ENCODE data around the gene TPPP. TPM values are rescaled to one million over a fixed set of nuclear protein-coding genes. Genes with fewer than 3 reads are reported as not detected.
"Not testable (repeated sequence)": the region's sequence is repeated elsewhere in the genome, so short reads cannot be mapped to it uniquely, and the experiment has no call there.

The TPPP gene
- total and polyA plus RNA-seq, 8 donors = 6.7 to 14.4 (median 8.6) TPM

DNA sequence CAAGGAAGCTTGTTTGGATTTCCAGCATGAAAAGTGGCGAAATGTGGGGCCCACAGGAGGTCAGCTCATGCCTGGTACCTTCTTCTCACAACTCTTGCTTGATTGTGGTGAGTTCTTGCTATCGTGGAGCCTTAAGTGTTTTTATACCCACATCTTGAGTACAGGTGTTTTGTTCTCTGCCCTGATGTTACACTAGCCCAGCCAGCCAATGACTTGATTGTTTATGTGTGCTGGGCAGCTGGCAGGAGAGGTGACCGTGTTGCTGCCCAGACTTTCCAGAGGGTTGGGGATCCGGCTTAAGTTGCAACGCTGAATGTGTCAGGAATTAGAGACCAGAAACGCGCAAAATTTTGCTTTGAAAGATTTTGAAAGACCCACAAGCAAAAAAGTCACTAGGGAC lies 24.0 kb upstream of the TPPP start:
- TF ChIP-seq, protein P1, sequence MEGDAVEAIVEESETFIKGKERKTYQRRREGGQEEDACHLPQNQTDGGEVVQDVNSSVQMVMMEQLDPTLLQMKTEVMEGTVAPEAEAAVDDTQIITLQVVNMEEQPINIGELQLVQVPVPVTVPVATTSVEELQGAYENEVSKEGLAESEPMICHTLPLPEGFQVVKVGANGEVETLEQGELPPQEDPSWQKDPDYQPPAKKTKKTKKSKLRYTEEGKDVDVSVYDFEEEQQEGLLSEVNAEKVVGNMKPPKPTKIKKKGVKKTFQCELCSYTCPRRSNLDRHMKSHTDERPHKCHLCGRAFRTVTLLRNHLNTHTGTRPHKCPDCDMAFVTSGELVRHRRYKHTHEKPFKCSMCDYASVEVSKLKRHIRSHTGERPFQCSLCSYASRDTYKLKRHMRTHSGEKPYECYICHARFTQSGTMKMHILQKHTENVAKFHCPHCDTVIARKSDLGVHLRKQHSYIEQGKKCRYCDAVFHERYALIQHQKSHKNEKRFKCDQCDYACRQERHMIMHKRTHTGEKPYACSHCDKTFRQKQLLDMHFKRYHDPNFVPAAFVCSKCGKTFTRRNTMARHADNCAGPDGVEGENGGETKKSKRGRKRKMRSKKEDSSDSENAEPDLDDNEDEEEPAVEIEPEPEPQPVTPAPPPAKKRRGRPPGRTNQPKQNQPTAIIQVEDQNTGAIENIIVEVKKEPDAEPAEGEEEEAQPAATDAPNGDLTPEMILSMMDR (IDR thresholded peaks at IDR 0.05) = no peak
- H3K27me3 ChIP-seq = no peaks in the 10 kb centered on the region
- no peak overlapping the region for H3K4me3 ChIP-seq
- DNase-seq (no peak), ATAC-seq (peak; percentile 58)
- H3K36me3 ChIP-seq = no peaks in the 10 kb centered on the region
- intact Hi-C loops (cut with DNase I) = no loop called here
- H3K9me3 ChIP-seq = peaks cover 0 to 8% of the 10 kb centered on the region in 2 donors
- H3K4me1 ChIP-seq = no peaks in the 10 kb centered on the region
- H3K27ac ChIP-seq = no peak overlapping the region

DNA sequence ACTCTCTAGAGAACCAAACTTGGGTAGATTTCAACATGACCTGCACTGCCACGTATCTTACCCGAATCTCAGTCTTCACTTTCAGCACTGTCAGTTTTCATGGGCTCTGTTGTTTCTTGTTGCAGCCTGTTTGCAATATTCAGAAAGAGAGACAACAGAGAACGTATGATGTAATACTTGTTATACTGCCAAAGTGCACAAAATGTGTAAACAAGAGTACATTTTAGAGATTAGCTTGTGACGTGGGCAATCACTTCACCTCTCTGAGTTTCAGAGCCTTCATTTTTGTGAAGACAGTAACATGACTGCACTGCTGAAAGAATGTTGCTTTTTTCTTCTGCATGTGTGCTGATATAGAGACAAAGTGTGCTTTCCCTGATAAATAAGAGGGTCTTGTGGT lies 23.6 kb upstream of the TPPP start:
- H3K9me3 ChIP-seq; H3K27me3 ChIP-seq; H3K27ac ChIP-seq; H3K4me3 ChIP-seq; intact Hi-C loops (cut with DNase I); H3K36me3 ChIP-seq; H3K4me1 ChIP-seq: not testable (repeated sequence)
- ATAC-seq (peak; percentile 83), DNase-seq (peak in 1 of 4 donors; percentile 62)

DNA sequence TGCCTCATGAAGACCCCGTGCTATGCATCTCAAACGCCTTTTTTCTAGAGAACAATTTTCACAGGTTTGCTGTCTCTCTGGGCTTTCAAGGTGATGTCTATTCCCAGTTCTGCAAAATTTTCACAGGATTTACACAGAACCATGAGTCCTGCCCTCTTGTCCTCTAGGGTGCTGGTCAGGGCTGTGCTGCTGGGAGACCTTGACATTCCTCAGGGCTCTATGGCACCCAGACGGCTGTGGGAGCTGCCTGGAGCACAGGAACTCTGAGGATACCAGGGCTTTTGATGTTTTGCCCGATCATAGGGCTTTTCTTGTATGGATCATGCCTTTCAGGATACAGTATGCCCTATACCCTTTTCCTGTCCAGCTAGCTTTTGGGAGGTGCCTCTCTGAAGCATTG lies 22.5 kb upstream of the TPPP start:
- H3K36me3 ChIP-seq; intact Hi-C loops (cut with DNase I); H3K27ac ChIP-seq; H3K4me3 ChIP-seq; H3K27me3 ChIP-seq; ATAC-seq; DNase-seq; H3K9me3 ChIP-seq; H3K4me1 ChIP-seq: not testable (repeated sequence)

DNA sequence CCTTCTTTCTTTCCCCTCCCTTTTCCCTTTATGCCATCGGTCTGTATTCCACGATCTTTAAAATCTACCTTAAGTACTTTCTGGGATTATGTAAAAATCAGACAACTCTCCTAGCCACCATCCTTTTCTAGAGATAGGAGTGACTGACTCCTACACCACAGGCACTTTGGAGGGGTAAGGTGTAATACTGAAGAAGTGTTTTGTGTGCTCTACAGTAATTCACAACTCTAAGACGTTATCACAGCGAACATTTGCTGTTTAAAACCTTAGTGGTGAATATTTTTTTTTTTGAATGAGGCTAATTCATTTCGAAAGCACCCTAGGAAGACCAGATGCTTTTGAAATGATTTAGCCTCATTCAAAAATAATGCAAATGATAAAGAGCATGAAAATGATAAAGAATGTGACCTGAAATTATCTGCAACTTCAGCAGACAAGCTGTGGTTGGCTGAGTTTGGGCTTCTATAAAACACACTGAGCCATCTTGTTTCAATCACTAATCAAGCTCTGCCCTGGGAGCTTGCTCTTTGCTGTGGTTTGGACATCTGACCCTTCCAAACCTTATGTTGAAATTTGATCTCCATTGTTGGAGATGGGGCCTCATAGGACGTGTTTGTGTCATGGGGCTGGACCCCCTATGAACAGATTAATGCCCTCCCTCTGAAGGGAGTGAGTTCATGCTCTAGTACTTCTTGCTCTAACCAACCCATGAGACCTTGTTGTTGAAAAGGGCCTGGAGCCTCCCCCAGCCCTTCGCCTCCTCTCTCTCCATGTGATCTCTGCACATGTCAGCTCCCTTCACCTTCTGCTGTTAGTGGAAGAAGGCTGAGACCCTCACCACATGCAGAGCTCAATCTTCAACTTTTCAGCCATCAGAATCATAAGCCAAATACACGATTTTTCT lies 21.3 kb upstream of the TPPP start:
- intact Hi-C loops (cut with DNase I); H3K9me3 ChIP-seq; H3K4me3 ChIP-seq; H3K4me1 ChIP-seq; H3K36me3 ChIP-seq; H3K27me3 ChIP-seq; ATAC-seq; H3K27ac ChIP-seq: not testable (repeated sequence)
- DNase-seq = peak in 1 of 4 donors; percentile 42

DNA sequence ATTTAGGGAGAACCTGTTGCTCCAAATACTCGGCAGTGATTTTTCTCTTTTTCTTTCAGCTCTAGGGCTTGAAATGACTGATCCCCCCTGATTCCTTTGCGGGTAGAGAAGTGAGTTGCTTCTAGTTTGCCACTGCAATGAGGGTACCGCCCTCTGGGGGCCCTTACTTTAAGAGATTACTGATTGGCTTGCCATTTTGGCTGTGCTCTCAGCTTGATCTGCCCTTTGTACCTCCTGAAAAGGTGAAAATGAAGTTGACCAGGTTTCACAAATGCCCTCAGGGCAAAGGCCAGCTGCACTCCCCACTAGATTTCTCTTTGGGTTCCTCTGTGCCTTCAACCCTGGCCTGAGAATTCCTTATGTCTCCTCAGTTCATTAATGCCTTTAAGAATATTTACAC lies 20.5 kb upstream of the TPPP start:
- H3K9me3 ChIP-seq; H3K4me3 ChIP-seq; DNase-seq; H3K36me3 ChIP-seq; intact Hi-C loops (cut with DNase I); H3K27ac ChIP-seq; ATAC-seq; H3K4me1 ChIP-seq; H3K27me3 ChIP-seq: not testable (repeated sequence)

DNA sequence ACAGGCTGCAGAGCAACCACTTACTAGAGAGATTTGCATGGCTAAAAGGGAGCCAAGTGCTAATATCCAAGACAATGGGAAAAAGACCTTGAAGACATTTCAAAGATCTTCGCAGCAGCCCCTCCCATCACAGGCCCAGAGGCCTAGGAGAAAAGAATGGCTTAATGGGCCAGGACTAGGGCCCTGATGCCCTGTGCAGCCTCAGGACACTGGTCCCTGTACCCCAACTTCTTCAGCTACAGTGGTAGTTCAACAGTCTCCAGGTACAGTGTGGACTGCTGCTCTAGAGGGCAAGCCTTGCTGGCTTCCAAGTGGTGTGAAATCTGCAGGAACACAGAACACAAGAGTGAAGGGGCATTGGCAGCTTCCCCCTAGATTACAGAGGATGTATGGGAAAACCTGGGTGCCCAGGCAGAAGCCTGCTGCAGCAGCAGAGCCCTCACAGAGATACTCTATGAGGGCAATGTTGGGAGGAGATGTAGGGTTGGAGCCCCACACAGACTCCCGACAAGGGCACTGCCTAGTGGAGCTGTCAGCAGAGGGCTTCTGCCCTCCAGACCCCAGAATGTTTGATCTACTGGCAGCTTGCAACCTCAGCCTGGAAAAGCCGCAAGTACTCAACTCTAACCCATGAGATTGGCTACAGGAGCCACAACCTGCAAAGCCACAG lies 15.8 kb upstream of the TPPP start:
- ATAC-seq; H3K27me3 ChIP-seq; H3K4me3 ChIP-seq; H3K9me3 ChIP-seq; intact Hi-C loops (cut with DNase I); H3K36me3 ChIP-seq; DNase-seq; H3K4me1 ChIP-seq; H3K27ac ChIP-seq: not testable (repeated sequence)

DNA sequence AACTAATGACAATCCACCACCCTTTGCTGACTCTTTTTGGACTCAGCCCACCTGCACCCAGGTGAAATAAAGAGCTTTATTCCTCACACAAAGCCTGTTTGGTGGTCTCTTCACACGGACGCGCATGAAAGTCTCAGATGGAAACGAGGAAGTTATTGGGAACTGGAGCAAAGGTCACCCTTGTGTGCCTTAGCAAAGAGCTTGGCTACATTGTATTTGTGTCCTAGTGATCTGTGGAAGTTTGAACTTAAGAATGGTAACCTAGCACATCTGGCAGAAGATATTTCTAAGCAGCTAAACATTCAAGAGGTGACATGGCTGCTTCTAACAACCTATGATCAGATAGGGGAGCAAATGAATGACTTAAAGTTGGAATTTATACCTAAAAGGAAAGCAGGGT lies 15.2 kb upstream of the TPPP start:
- H3K4me3 ChIP-seq; H3K27ac ChIP-seq; H3K9me3 ChIP-seq; H3K36me3 ChIP-seq; H3K4me1 ChIP-seq; H3K27me3 ChIP-seq; ATAC-seq; DNase-seq; intact Hi-C loops (cut with DNase I): not testable (repeated sequence)

DNA sequence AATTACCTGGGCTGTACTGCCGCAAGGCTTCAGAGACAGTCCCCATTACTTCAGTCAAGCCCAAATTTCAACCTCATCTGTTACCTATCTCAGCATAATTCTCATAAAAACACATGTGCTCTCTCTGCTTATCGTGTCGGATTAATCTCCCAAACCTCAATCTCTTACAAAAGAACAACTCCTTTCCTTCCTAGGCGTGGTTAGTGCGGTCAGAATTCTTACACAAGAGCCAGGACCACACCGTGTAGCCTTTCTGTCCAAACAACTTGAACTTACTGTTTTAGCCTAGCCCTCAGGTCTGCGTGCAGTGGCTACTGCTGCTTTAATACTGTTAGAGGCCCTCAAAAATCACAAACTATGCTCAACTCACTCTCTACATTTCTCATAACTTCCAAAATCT lies 13.0 kb upstream of the TPPP start:
- H3K36me3 ChIP-seq; H3K27me3 ChIP-seq; H3K4me1 ChIP-seq; ATAC-seq; DNase-seq; H3K27ac ChIP-seq; H3K9me3 ChIP-seq; H3K4me3 ChIP-seq; intact Hi-C loops (cut with DNase I): not testable (repeated sequence)

DNA sequence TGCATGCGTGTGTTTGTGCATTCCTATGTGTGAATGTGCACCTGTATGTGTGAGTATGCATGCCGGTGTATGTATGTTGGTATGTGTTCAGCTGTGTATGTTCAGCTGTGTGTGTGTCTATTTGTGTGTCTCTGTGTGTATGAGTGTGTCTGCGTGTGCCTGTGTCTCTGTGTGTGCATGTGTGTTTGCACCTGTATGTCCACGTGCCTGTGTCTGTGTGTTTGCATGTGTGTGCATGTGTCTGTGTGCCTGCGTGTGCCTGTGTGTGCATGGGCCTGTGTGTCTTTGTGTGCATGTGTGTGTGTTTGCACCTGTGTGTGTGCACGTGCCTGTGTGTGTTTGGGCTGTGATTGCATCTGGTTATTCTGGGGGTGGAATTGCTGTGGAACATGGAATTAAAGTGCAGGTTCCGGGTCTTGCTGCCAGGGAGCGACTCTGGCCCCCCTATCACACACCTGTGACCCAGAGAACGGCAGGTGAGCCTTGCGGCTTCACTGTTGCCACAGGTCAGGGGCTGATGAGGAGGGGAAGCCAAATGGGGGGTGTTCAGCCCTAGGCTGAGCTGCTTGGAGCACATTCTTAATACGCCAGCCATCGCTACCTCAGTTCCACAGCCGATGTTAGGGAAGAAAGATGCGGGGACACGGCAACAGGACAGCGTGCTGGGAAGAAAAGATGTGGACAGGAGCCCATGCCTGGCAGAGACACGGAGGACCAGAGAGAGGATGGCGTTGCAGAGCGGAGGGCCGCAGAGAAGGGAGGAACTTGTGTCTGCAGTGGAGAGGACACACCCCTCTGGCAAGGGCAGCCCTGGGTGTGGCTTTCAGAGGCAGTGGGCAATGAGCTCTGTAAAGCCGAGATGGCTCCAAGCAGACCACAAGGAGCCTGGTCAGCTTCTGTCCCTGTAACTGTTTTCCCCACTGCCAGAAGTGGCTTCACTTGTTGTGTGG lies 3.9 kb upstream of the TPPP start:
- not testable (repeated sequence) for H3K9me3 ChIP-seq, H3K4me1 ChIP-seq, H3K27ac ChIP-seq, ATAC-seq, H3K4me3 ChIP-seq, H3K36me3 ChIP-seq
- DNase-seq = peak in 1 of 4 donors; percentile 29
- intact Hi-C loops (cut with DNase I) = loop anchor here in 1 of 2 donors (10.0 kb wide), 1 partner anchor 68 kb away; no protein-coding TSS in a partner anchor
- H3K27me3 ChIP-seq = peaks cover 0 to 11% of the 10 kb centered on the region in 2 donors

DNA sequence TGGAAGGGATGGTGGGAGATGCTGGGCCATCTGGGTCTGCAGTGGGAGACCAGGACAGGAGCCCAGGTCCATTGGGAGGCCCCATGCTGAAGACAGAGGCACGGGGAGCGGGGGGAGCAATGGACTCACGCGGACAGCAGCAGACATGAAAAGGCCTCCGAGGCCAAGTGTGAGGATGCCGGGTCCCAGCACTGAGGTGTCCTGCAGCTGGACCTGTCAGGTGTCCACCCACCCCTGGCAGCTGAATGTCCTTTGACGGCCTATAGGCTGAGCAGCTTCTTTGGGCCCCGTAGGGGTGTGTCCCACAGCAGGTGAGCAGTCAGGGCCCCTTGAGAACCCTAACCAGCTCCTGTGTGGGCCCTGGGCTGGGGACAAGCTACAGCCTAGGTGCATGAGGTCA lies 3.0 kb upstream of the TPPP start:
- not testable (repeated sequence) for H3K4me3 ChIP-seq, ATAC-seq, H3K9me3 ChIP-seq, H3K27ac ChIP-seq, H3K36me3 ChIP-seq, H3K4me1 ChIP-seq
- intact Hi-C loops (cut with DNase I) = loop anchor here in 1 of 2 donors (10.0 kb wide), 1 partner anchor 69 kb away; no protein-coding TSS in a partner anchor
- H3K27me3 ChIP-seq = peaks cover 0 to 11% of the 10 kb centered on the region in 2 donors
- DNase-seq = peak in 1 of 4 donors; percentile 23

DNA sequence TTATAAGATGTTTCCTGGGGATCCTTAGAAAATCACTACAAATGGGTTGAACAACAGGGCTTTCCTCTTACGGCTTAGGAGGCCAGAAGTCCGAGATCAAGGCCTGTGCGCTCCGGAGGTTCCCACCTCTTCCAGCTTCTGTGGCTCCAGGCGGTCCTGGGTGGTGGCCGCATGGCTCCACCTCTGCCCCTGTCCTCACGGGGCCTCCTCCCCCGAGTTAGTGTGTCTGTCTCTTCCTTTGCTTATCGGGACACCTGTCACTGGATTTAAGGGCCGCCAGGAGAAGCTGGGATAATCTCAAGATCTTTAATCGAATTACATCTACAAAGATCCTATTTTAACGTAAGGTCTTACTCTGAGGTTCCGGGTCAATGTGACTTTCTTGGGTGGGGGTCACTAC lies 2.3 kb upstream of the TPPP start:
- not testable (repeated sequence) for H3K4me1 ChIP-seq, H3K27ac ChIP-seq, ATAC-seq, H3K36me3 ChIP-seq, DNase-seq, H3K4me3 ChIP-seq, H3K9me3 ChIP-seq
- intact Hi-C loops (cut with DNase I) = loop anchor here in 1 of 2 donors (10.0 kb wide), 1 partner anchor 69 kb away; no protein-coding TSS in a partner anchor
- peaks cover 0 to 11% of the 10 kb centered on the region in 2 donors for H3K27me3 ChIP-seq

Measured in left lung (tissue), 10 donors.